ENCODE results near the gene ANKLE1. TPM values are rescaled to one million over a fixed set of nuclear protein-coding genes. Genes with fewer than 3 reads are reported as not detected.

Gene ANKLE1
- total and polyA plus RNA-seq, 10 of the 15 experiments (the other 5 are each of a cell fraction or from before 2014, with no cell fraction given), result 2.2 to 17.9 (median 10.9) TPM

- TF ChIP-seq NKRF (conservative IDR thresholded peaks at IDR 0.05) (no peak), BCLAF1 (IDR thresholded peaks at IDR 0.05) (no peak), NBN (IDR thresholded peaks at IDR 0.05) (no peak), POLR2AphosphoS5 (IDR thresholded peaks at IDR 0.05; ENCODE audit: low read length) (no peak)
Observed at GRCh38 chr19:17332360-17332676, 50.6 kb downstream of the ANKLE1 start (continued).

GRCh38 chr19:17332677-17333581 is 51.2 kb downstream of the ANKLE1 start:
- RAD21 ChIA-PET (ENCODE audit: unreplicated experiment), result interaction anchor here (1.3 to 2.7 kb wide), 2 partner anchors 24 to 267 kb away, joined by 3 to 9 read pairs; partner anchors contain the start of gene DDA1
- intact Hi-C loops (cut with micrococcal nuclease; ENCODE audit: unreplicated experiment), result no loop called here
- no peaks in the 10 kb centered on the region; a peak in 2 of 4 replicates for H3K27me3 ChIP-seq (replicated peaks in 1 of 2; ENCODE audit: control insufficient read depth in 2 of 2, insufficient read depth in 2 of 2, low read length in 1 of 2)
- peaks cover 13% of the 10 kb centered on the region for H3K4me1 ChIP-seq (ENCODE audit: control insufficient read depth, insufficient read depth, low read length)
- SMC1A ChIA-PET (ENCODE audit: uncharacterized antibody, unreplicated experiment), result interaction anchor here (1.1 to 1.7 kb wide), 3 partner anchors 24 to 66 kb away, joined by 3 to 8 read pairs (median 6); partner anchors contain the start of genes BABAM1, DDA1 and MRPL34
- peak; percentile 3 for ATAC-seq
- H3K36me3 ChIP-seq (ENCODE audit: control insufficient read depth in 2 of 2, insufficient read depth in 2 of 2, low read length in 1 of 2), result no peaks in the 10 kb centered on the region
- no peaks in the 10 kb centered on the region; the same call in 2 of the 3 replicates for H3K9me3 ChIP-seq (replicated peaks; ENCODE audit: control insufficient read depth, insufficient read depth, low read length)
- peak; percentile 40 for DNase-seq (ENCODE audit: low read depth, low spot score)
- no peak overlapping the region for H3K9ac ChIP-seq (ENCODE audit: control insufficient read depth, insufficient read depth, low read length)
- peaks cover 3% of the 10 kb centered on the region; the same call in 1 of the 2 replicates for H3K79me2 ChIP-seq (ENCODE audit: control insufficient read depth, insufficient read depth, low read length)
- POLR2A ChIA-PET, result interaction anchor here (0.5 to 4.4 kb wide), 5 partner anchors 24 to 395 kb away, joined by 3 to 24 read pairs (median 7); partner anchors contain the start of genes BST2 and DDA1
- no peaks in the 10 kb centered on the region for H4K20me1 ChIP-seq (ENCODE audit: control insufficient read depth, insufficient read depth)
- CTCF ChIA-PET, result interaction anchor here (1.0 to 2.8 kb wide), 8 partner anchors 24 to 56 kb away, joined by 3 to 9 read pairs (median 5); partner anchors contain the start of genes DDA1 and MRPL34
- no peak overlapping the region for H3K4me3 ChIP-seq
- 97% methylated on average over 37 of the region's 45 CpGs for WGBS (ENCODE audit: insufficient coverage, insufficient replicate concordance, low lambda C conversion rate, missing lambda C conversion rate)
- no peak overlapping the region for H3K4me2 ChIP-seq (ENCODE audit: control insufficient read depth, insufficient read depth)
- no TSS peak for BruUV-seq (replicated peaks)
- no peak overlapping the region for H3K27ac ChIP-seq (ENCODE audit: control insufficient read depth, insufficient read depth)
- in situ Hi-C loops (cut with MboI), result no loop called here
- FAIRE-seq, result no peak
- no peak overlapping the region for H2AFZ ChIP-seq (ENCODE audit: control insufficient read depth, low read depth, low read length)
- TF ChIP-seq, protein P1, sequence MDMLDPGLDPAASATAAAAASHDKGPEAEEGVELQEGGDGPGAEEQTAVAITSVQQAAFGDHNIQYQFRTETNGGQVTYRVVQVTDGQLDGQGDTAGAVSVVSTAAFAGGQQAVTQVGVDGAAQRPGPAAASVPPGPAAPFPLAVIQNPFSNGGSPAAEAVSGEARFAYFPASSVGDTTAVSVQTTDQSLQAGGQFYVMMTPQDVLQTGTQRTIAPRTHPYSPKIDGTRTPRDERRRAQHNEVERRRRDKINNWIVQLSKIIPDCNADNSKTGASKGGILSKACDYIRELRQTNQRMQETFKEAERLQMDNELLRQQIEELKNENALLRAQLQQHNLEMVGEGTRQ (IDR thresholded peaks at IDR 0.05; ENCODE audit: borderline replicate concordance, low read depth, low read length), result no peak
- TF ChIP-seq NFIC (IDR thresholded peaks at IDR 0.05; ENCODE audit: low read depth, low read length), result no peak
- TF ChIP-seq NFYB (IDR thresholded peaks at IDR 0.05; ENCODE audit: insufficient read depth, low read depth, low read length), result peak; percentile 60; the same call in 1 of the 2 replicates
- no peak for TF ChIP-seq JUND (IDR thresholded peaks at IDR 0.05; ENCODE audit: low read depth, low read length)
- TF ChIP-seq SP1 (IDR thresholded peaks at IDR 0.05; ENCODE audit: low read depth, low read length), result peak; percentile 76
- TF ChIP-seq SIN3A (IDR thresholded peaks at IDR 0.05; ENCODE audit: low read depth, low read length), result no peak
- TF ChIP-seq ZBTB4 (CRISPR knock-in tag; IDR thresholded peaks at IDR 0.05), result no peak

Data from GM12878 (cell line).